ENCODE results near the gene KRT9. TPM values are rescaled to one million over a fixed set of nuclear protein-coding genes. Genes with fewer than 3 reads are reported as not detected.

Gene KRT9
- total and polyA plus RNA-seq, 9 of the 15 experiments (the other 6 are each of a cell fraction or from before 2014, with no cell fraction given) = 0.03 TPM; not detected in 8

DNA sequence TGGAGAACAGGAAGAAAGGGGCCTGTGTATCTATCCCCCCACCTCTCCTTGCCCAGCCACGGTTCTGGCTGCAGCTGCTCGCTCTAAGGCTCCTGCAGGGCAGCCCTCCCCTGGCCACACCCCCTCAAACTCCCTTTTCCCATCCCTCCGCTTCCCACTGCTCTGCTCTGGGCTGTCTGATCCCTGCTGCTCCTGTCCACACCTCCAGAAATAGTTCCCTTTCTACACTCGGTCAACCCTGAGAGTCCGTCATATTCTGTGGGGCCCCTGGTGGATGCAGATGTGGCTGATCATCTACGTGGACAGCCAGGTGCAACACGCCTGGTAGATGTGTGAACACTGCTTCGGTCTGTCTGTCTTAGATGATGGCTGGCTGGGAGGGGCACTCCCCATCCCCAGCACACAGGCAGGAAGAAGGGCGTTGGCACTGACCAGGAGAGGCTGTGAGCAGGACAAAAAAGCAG lies 24.4 kb downstream of the KRT9 start (continued):
- TF ChIP-seq, protein P1, sequence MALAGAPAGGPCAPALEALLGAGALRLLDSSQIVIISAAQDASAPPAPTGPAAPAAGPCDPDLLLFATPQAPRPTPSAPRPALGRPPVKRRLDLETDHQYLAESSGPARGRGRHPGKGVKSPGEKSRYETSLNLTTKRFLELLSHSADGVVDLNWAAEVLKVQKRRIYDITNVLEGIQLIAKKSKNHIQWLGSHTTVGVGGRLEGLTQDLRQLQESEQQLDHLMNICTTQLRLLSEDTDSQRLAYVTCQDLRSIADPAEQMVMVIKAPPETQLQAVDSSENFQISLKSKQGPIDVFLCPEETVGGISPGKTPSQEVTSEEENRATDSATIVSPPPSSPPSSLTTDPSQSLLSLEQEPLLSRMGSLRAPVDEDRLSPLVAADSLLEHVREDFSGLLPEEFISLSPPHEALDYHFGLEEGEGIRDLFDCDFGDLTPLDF (CRISPR knock-in tag; IDR thresholded peaks at IDR 0.05) = no peak
- TF ChIP-seq SNIP1 (IDR thresholded peaks at IDR 0.05; ENCODE audit: low read depth) (no peak), CC2D1A (IDR thresholded peaks at IDR 0.05) (no peak)
- TF ChIP-seq, protein P2, sequence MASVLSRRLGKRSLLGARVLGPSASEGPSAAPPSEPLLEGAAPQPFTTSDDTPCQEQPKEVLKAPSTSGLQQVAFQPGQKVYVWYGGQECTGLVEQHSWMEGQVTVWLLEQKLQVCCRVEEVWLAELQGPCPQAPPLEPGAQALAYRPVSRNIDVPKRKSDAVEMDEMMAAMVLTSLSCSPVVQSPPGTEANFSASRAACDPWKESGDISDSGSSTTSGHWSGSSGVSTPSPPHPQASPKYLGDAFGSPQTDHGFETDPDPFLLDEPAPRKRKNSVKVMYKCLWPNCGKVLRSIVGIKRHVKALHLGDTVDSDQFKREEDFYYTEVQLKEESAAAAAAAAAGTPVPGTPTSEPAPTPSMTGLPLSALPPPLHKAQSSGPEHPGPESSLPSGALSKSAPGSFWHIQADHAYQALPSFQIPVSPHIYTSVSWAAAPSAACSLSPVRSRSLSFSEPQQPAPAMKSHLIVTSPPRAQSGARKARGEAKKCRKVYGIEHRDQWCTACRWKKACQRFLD (CRISPR knock-in tag; IDR thresholded peaks at IDR 0.05) = no peak

DNA sequence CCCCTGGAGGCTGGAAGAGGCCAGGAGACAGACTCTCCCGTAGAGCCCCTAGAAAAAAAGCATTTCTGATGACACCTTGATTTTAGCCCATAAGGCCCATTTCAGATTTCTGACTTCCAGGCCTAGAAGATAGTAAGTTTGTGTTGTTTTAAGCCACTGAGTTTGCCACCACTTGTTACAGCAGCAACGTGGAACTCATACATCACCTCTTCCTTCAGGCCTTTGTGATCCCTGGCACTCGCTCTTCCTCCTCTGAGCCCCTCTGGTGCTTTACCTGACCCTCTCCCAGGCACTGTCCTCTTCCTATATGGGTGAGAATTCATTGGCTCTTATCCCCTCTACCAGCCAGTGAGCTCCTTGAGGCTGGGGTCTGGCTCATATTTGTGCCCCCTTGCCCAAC lies 25.0 kb downstream of the KRT9 start:
- H3K9ac ChIP-seq (ENCODE audit: insufficient read depth in 1 of 2, low read depth in 2 of 2, low read length in 2 of 2) = no peak overlapping the region
- no peaks in the 10 kb centered on the region for H3K27me3 ChIP-seq (ENCODE audit: control insufficient read depth in 2 of 2, insufficient read depth in 2 of 2, low read length in 2 of 2)
- no peak overlapping the region for H3K27ac ChIP-seq (ENCODE audit: extremely low read depth, low read depth, low read length)
- no peaks in the 10 kb centered on the region for H4K20me1 ChIP-seq (replicated peaks; ENCODE audit: control insufficient read depth, insufficient read depth, low read length)
- TF ChIP-seq MCM2 (IDR thresholded peaks at IDR 0.05; ENCODE audit: low read depth) = no peak
- TF ChIP-seq, protein P3, sequence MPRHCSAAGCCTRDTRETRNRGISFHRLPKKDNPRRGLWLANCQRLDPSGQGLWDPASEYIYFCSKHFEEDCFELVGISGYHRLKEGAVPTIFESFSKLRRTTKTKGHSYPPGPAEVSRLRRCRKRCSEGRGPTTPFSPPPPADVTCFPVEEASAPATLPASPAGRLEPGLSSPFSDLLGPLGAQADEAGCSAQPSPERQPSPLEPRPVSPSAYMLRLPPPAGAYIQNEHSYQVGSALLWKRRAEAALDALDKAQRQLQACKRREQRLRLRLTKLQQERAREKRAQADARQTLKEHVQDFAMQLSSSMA (CRISPR knock-in tag; IDR thresholded peaks at IDR 0.05) = no peak
- TF ChIP-seq U2AF1 (optimal IDR thresholded peaks at IDR 0.05; ENCODE audit: low read depth, low read length) = no peak
- TF ChIP-seq ZNF121 (CRISPR knock-in tag; conservative IDR thresholded peaks at IDR 0.05) = no peak
- peak; percentile 98 for TF ChIP-seq ZNF12 (CRISPR knock-in tag; IDR thresholded peaks at IDR 0.05)
- no peak overlapping the region for H2AFZ ChIP-seq (ENCODE audit: low read depth, low read length)
- no peak overlapping the region for H3K4me3 ChIP-seq
- FAIRE-seq (no peak), ATAC-seq (no peak), DNase-seq (ENCODE audit: extremely low read depth in 1 of 4, low spot score in 3 of 4) (no peak)
- BruUV-seq (replicated peaks) = no TSS peak
- H3K79me2 ChIP-seq (ENCODE audit: control insufficient read depth, insufficient read depth, low read length) = no peaks in the 10 kb centered on the region
- 56% methylated on average over 3 of the region's 3 CpGs for WGBS (ENCODE audit: insufficient coverage, low coverage, missing lambda C conversion rate)
- H3K9me1 ChIP-seq (ENCODE audit: control insufficient read depth, insufficient read depth, low read length) = no peaks in the 10 kb centered on the region
- in situ Hi-C loops (cut with MboI) (loop anchor here (5.0 kb wide), 3 partner anchors 60 to 745 kb away; partner anchors contain the start of gene KRT36), intact Hi-C loops (cut with micrococcal nuclease) (no loop called here)
- CTCF ChIA-PET (ENCODE audit: low intra/inter-chr PET ratio) = interaction anchor here (1.0 kb wide), 1 partner anchor 637 kb away, joined by 4 read pairs; no protein-coding TSS in a partner anchor
- no peaks in the 10 kb centered on the region for H3K36me3 ChIP-seq (ENCODE audit: control insufficient read depth, insufficient read depth, low read length)
- POLR2A ChIA-PET = interaction anchor here (1.9 kb wide), 1 partner anchor 10 kb away, joined by 5 read pairs; no protein-coding TSS in a partner anchor
- H3K4me1 ChIP-seq (replicated peaks in 1 of 2; ENCODE audit: control insufficient read depth in 2 of 2, insufficient read depth in 2 of 2, low read length in 2 of 2) = peaks cover 31 to 40% of the 10 kb centered on the region in 2 experiments
- no peak overlapping the region for H3K4me2 ChIP-seq (ENCODE audit: insufficient read depth, low read length)
- no peaks in the 10 kb centered on the region for H3K9me3 ChIP-seq (replicated peaks; ENCODE audit: control insufficient read depth, insufficient read depth, low read depth, low read length)
